HG03064 (cell line): ENCODE data around the gene MPV17L2.
"Not testable (repeated sequence)": the region's sequence is repeated elsewhere in the genome, so short reads cannot be mapped to it uniquely, and the experiment has no call there.

Source experiments
- ATAC-seq: cut with Tn5 transposase; IDR thresholded peaks from one replicate; pipeline ENCODE4 v1.9.1; 2021; ENCODE audit warnings: low read depth; ENCODE audit not compliant: unreplicated experiment

The MPV17L2 gene

GRCh38 chr19:18192673-18193387 is at the start of gene MPV17L2:
Gene MPV17L2 (plus strand): TSS chr19:18193218. CDS start chr19:18193282, 64 bp downstream.
- ATAC-seq = peak; percentile 71

- ATAC-seq = no peak
These were observed 49.1 kb upstream of the MPV17L2 start for GRCh38 chr19:18143902-18144301.

- ATAC-seq = no peak
These were observed 48.7 kb upstream of the MPV17L2 start for GRCh38 chr19:18144361-18144760.

- ATAC-seq = no peak
These were observed 48.1 kb upstream of the MPV17L2 start for GRCh38 chr19:18144906-18145305.

- no peak for ATAC-seq
These were observed 47.5 kb upstream of the MPV17L2 start for GRCh38 chr19:18145391-18145999.

GRCh38 chr19:18147396-18147795 is 45.6 kb upstream of the MPV17L2 start:
- no peak for ATAC-seq

- ATAC-seq = no peak
These were observed 43.4 kb upstream of the MPV17L2 start for GRCh38 chr19:18149596-18149975.

GRCh38 chr19:18150776-18151624 is 42.0 kb upstream of the MPV17L2 start:
- no peak for ATAC-seq

GRCh38 chr19:18152442-18152816 is 40.6 kb upstream of the MPV17L2 start:
- peak; percentile 41 for ATAC-seq

- ATAC-seq = peak; percentile 62
These were observed 40.0 kb upstream of the MPV17L2 start, which contains the start of gene PIK3R2 for GRCh38 chr19:18152817-18153555. Gene PIK3R2 (plus strand): TSS chr19:18153163. CDS start chr19:18155880, 2,717 bp downstream.

GRCh38 chr19:18153556-18154134 is 39.4 kb upstream of the MPV17L2 start:
- ATAC-seq = peak; percentile 4

GRCh38 chr19:18155095-18156087 is 37.6 kb upstream of the MPV17L2 start:
- no peak for ATAC-seq

GRCh38 chr19:18156268-18156667 is 36.8 kb upstream of the MPV17L2 start:
- ATAC-seq = no peak

GRCh38 chr19:18156841-18157464 is 36.1 kb upstream of the MPV17L2 start:
- ATAC-seq = no peak

GRCh38 chr19:18157465-18158063 is 35.5 kb upstream of the MPV17L2 start:
- ATAC-seq = no peak

GRCh38 chr19:18158467-18158866 is 34.6 kb upstream of the MPV17L2 start:
- no peak for ATAC-seq

GRCh38 chr19:18159059-18159616 is 33.9 kb upstream of the MPV17L2 start:
- not testable (repeated sequence) for ATAC-seq

GRCh38 chr19:18159810-18160209 is 33.2 kb upstream of the MPV17L2 start:
- no peak for ATAC-seq
